ENCODE results near the gene GALNT4.

- TF ChIP-seq CTCF (IDR thresholded peaks at IDR 0.05): no peak
- no peak for TF ChIP-seq POLR2A (IDR thresholded peaks at IDR 0.05)
These were observed 27.2 kb upstream of the GALNT4 start for GRCh38 chr12:89551747-89552146.

Measured in breast epithelium (tissue), 3 donors.